GM21786 (cell line): Measurements from ENCODE around the gene GSC2.
"Not testable (repeated sequence)": the region's sequence is repeated elsewhere in the genome, so short reads cannot be mapped to it uniquely, and the experiment has no call there.

Experiments
- ATAC-seq: cut with Tn5 transposase; IDR thresholded peaks from one replicate; pipeline ENCODE4 v1.9.1; 2021; ENCODE audit not compliant: unreplicated experiment

Gene GSC2

GRCh38 chr22:19164425-19164824 is 14.3 kb upstream of the GSC2 start:
- ATAC-seq: no peak

- not testable (repeated sequence) for ATAC-seq
These were observed 8.6 kb upstream of the GSC2 start for GRCh38 chr22:19158649-19159048.

GRCh38 chr22:19156109-19156508 is 6.0 kb upstream of the GSC2 start:
- ATAC-seq: not testable (repeated sequence)

- ATAC-seq: no peak
These were observed 3.1 kb upstream of the GSC2 start for GRCh38 chr22:19152942-19153883.

GRCh38 chr22:19151329-19152191 is 1.5 kb upstream of the GSC2 start:
- ATAC-seq: no peak

GRCh38 chr22:19150482-19151328 is 613 bp upstream of the GSC2 start:
- ATAC-seq: no peak

- ATAC-seq: no peak
These were observed 827 bp downstream of the GSC2 start for GRCh38 chr22:19149047-19149883.

- ATAC-seq: no peak
These were observed 1.6 kb downstream of the GSC2 start for GRCh38 chr22:19148417-19149046.

- no peak for ATAC-seq
These were observed 2.8 kb downstream of the GSC2 start for GRCh38 chr22:19147195-19147780.

- ATAC-seq: no peak
These were observed 3.7 kb downstream of the GSC2 start for GRCh38 chr22:19146215-19146968.

- no peak for ATAC-seq
These were observed 6.1 kb downstream of the GSC2 start for GRCh38 chr22:19143967-19144400.

- ATAC-seq: no peak
These were observed 6.9 kb downstream of the GSC2 start for GRCh38 chr22:19143212-19143611.

- no peak for ATAC-seq
These were observed 7.7 kb downstream of the GSC2 start for GRCh38 chr22:19142394-19142793.

GRCh38 chr22:19139974-19140373 is 10.1 kb downstream of the GSC2 start:
- no peak for ATAC-seq

- ATAC-seq: no peak
These were observed 11.1 kb downstream of the GSC2 start for GRCh38 chr22:19139001-19139356.

- ATAC-seq: no peak
These were observed 11.7 kb downstream of the GSC2 start for GRCh38 chr22:19138217-19139000.

- ATAC-seq: no peak
These were observed 12.5 kb downstream of the GSC2 start for GRCh38 chr22:19137384-19138216.
